NCI-H2029 treated with DMSO at 0.1 percent for 48 hours (cell line): Measurements from ENCODE around the gene UTP25.

ENCODE experiments used
- DNase-seq: peaks from one replicate; lab custom pipeline; 2025; lab: John Stamatoyannopoulos, UW

Gene UTP25

DNA sequence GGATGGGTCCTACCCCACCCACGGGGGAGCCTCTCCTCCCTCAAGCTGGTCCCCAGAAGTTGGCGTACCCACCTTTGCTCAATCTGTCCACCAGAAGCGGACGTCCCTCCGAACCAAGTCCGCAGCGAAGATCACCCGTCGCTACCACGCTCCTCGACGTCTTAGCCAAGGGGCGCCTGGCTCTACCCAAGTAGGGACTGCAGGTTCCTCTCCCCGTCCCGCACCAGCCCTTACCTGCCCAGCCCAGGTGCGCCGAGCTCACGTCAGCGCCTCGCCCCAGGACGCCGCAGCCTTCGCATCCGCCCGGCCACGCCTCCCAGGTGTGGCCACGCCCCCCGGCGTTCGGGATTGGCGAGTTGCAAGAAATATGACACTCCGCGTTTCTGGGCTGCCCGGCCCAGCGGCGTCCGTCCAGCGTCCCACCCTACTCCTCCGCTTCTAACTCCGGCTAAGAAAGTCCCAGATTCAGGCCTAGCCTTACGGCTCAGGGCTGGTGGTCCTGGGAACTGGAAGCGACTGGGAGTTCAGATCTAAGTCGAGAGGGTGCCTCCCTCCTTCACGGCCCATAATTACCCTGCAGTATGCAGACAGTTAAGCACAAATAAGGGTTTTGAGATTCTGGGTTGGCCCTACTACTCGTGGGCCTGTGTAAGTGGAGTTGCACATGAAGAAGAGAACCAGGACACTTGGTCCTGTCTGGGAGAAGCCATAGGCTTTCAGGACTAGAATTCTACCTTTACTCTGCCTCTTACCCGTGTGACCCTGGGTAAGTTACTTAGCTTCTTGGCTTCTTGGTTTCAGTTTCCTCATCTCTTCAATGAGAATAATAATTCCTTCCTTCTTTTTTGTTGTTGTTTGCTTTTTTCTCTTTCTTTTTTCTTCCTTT is 21.7 kb upstream of the UTP25 start, which contains the start of gene IRF6:
TSS of gene IRF6 (minus strand) at position 268 of the 886 bp plus-strand sequence. CDS start 4,729 bp downstream, outside the sequence.
- DNase-seq = peak; percentile 50

DNA sequence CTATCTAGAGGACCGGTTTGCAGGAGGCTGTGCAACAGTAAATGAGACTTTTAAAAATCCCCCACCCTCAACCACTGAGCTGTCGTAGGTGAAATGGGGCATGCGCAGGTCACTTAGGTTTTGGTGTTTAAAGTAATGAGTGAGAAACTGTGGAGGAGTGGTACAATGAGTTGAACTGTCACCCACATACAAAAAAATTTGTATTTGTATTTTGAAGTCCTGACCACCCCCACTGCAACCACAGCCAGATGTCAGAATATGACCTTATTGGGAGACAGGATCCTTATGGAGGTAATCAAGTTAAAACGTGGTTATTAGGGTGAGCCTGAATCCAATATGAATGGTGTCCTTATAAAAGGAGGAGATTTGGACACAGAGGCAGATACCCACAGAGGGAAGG is 20.3 kb upstream of the UTP25 start:
- no peak for DNase-seq

DNA sequence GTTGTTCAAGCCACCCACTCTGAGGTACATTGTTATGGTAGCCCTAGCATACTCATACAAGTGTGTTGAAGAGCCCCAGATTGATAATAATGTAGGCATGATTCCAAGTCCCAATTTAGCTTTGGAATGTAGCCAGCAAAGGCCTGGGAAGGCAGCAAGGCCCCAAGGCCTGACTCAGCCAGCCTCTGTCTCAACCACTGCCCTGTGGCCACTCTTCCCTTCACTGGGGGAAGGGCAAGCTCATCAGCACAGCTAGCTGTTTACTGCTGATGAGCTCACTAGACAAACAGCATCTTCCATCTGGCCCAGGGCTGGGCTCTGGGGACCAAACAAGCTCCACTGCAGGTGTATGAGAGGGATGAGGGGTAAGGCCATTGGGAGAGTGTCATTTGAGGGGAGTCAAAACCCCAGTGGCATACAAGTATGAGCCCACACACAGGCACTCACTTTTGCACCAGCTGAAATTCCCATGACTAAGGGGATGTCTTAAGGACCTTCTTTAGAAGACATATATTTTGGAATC is 19.7 kb upstream of the UTP25 start:
- DNase-seq = peak; percentile 68

DNA sequence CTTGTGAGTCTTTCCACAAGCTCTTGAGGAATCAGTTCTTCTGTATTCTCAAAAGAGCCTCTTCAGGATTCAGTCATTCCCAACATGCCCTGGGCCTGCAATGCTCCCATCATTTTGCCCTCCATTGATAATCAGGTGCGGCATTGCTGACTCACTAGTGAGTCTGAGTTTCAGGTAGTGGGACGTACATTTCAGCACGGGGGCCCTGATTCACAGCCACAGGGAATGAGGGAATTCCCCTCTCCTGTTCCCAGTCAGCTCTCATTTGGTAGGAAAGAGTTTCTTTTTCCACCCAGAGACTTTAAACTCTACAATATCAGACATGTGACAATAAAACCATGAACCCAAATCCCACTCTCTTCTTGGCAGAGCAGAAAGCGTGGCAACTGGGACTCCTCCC is 18.2 kb upstream of the UTP25 start:
- DNase-seq = no peak

DNA sequence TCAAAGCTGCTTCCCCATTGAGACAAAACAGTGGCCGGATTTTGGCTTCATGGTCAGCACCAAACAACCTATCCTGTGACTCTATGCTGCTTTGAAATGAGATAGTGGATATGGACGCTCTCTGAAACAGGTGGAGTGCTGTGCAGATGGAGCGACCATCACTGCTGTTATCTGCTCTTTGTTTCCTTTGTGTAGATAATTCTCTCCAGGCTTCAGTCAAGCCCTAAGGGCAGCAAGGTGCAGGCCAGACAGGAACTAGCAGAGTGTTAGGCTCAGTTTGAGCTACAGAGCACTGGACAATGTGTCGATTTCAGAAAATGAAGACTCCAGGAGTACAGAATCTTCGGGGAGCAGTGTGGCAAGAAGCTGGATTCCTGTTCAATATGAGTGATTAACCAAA is 17.0 kb upstream of the UTP25 start:
- no peak for DNase-seq

DNA sequence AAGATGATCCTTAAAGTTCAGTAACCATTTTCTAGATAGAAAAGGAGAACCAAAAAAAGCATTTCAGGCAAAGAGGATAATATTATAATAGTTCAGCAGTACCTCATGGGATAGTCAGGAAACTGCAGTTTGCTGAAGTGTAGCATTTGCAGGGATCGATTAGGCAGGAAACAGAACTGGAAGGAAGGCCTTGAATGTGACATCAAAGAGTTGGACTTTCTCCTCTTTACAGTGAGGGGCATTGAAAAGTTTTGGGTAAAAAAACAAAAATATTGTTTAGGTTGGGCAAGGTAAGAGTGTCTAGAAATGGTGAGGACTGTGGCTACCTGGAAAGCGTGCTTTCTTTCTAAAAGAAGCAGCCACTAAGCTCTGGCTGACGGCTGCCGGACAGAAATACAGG is 13.9 kb upstream of the UTP25 start:
- DNase-seq = no peak

DNA sequence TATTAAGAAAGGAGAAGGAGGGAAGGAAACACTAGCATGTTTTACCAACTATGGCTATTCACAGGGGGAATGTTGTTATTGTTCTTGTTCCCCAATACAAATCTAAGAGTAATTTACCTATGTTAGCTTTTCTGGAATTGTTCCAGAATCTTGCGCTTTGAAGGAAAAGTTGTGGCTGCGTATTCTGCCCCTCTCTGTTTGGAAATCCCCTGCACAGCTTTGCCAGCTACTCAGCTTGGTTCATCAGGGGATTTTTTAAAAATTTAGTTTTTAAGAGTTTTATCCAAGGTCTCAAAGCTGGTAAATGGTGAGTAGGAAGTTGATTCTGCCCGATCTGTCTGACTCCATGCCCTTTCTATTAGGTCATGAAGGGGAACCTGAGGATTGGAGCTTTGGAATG is 12.3 kb upstream of the UTP25 start:
- no peak for DNase-seq

DNA sequence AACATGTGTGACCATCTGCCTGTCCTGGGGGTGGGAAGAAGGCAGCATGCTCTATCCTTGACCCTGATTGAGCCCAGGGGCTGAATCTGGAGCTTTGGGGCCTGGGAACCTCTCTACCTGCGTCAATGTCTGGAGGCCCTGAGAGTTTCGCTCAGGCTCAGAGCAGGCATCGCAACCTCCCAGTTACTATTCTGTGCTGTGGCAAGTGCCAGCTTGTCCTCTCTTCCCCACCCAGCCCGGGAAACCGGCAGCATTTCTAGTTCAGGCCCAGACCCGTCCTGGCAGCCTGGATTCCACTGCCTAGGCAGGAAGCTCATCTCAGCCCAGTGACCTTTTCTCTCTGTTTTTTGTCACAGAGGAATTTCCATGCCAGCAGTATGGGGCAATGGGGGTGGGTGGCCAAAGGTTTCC is 11.8 kb upstream of the UTP25 start:
- no peak for DNase-seq

DNA sequence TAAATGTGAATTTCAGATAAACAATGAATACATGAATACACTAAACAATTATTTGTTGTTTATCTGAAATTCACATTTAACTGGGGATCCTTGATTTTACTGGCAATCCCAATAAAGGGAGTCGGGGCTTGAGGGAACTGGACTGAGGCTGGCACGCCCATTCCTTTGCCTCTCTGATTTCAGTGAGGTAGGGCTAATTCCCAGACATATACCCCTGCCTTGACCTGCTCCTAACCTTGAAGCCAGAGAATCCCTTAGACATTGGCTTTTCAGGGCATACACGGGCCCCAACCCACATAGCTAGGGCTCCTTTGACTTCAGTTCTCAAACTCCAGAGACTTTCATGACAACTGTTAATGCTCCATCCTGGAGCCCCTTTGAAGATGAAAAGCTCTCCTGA is 10.8 kb upstream of the UTP25 start:
- no peak for DNase-seq

DNA sequence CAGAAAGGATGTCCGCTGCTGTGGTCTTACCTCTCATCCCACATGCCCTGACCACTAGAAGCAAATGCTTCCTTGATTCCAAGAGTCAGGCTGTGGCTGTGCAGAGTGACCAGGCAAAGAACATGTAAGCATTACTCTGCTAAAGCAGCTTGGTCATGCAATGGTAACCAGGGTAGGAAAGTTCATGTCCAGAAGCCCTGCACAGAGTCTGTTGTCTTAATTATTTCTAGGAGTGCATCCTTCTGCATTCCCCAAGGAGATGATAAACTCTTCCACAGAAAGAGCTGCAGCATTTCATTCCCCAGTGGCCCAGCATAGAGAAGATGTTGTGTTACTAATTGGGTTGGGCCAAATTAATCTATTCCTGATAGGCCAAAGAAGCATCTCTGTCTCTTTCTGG is 10.1 kb upstream of the UTP25 start:
- DNase-seq = no peak

DNA sequence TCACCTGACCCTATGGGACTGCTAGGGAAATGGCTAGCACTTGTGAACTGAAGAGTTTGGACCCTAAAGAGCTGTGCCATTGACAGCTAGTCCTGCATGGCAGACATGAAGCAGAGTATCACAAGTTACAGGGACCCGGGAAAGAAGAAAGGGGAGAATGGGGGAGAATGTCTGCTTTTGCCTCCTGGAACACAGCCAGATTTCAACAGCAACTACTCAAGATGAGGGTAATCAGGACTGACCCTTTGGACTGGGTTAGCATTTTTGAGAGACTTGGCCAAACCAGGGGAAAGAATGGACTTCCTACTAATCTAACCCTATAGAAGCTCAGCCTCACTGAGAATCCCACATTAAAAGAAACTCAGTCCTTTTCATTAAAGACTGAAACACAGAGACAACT is 8.7 kb upstream of the UTP25 start:
- no peak for DNase-seq

DNA sequence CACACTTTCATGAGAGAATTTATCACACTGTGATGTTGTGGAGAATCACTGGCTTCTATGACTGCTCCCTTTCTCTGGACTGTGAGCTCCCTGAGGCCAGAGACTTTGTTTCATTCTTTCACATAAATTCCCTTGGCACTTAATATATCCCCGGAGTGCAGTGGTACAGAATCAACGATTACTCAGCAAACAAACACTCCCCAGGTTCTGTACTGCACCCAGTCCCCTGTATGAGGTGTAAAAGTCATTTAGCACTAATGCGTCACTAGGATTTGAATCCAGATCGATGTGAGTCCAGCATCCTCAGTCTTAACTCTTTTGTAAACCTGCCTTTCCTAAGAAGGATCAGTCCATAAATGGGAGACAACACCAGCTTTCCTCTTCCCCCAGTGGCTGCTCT is 6.8 kb upstream of the UTP25 start:
- no peak for DNase-seq

DNA sequence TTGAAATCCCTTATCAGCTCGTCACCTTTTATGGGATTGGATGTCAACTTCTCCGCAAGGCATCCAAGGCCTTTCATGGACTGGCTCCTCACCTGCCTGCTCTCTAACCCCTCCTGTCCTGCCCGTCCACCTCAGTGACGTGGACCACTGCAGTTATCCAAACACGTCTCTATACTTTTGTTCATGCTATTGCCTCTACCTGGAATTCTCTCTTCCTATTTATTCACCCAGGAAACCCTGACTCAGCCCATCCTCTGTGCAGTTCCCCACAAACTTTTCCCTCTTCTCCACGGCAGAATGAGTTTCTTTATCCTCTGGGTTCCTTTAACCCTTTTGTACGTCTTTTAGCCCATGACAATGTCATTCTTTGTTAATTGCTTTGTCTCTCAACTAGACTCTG is 5.1 kb upstream of the UTP25 start:
- DNase-seq = no peak

DNA sequence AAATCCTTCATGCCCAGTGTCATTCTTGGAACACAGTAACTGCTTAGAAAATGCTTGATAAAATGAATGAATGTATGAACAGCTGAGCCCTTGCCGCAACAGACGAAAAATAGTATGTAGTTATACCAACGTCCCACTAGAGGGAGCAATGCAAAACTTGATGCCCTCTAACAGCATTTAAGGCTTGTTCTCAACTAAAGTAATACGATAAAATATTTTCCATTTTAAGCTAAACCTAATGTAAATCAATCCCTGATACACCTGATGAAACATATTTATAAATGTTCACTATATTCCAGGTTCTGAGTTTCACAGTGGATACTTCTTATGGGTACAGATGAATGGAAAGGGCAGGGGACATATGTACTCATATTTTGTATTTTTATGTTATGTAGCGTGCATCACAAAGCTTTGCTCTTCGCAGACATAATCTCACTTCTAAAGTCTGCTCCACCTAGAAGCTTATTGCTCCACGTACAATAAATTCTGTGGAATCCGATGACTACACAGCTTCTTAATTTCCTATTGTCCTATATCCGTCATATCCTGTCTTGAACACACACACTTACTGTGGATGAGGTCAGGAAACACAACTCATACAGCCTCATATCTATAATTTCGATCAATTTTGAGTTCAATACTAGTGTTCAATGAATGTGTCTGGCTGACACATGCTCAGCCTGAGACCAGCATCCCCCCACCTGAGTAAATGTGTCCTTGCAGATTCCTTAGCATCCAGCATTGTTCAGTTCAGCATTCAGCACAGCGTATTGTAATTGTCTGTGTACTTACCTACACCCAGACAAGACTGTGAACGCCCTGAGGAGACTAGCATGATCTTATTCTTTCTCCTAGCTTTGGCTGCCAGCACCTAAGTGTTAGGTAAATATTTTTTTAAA is 4.4 kb upstream of the UTP25 start:
- peak; percentile 40 for DNase-seq

DNA sequence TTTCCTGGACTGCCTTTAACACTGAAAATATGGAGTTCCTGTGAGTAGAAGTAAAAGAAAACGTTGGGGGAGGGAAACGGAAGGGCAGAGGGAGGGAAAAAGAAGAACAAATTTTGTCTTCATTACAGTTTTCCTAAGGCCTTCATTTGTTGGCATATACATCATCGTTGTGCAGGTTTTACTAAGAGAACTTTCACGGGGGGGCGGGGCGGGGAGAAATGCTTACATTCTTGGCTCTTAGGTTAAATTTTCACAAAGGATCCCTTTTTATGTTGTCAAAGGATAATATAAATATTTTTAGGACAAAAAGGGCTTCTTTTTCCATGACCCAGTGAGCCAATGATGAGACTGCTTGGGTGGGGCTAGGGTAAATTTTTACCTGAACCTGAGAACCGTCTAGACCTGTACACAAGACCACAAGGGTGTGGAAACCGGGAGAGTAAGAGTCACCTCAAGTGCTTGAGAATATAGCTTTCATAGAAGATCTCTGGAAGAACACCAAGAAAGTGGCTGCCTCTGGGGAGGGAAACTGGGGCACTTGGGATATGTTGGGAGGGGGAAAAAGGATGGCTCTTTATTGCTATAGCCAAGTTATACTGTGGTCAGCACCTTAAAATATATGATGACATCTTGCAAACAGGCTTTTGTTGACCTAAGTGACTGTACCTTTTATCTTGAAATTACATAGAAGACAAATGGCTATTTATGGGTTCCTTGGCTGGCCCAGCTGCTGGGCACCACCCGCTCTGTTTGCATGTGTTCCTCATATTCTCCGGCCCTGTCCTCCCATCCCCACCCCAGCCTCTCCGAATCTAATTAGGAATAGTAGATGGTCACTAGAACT is 2.0 kb upstream of the UTP25 start:
- no peak for DNase-seq

DNA sequence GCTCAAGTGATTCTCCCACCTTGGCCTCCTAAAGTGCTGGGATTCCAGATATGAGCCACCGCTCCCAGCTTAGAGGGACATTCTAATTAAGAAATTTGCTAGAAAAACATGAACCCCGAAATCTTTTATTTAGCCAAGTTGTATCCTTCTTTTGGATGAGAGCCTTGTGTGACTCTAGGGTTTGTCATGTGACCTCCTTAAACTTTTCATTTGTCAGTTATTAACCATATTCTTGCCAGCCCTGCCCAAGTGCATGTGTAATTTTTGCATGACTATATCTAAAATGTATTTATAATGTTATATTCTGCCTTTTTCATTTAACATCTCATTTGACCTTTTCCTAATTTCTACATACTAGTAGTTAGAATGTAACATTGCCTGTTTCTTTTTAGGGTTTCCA is 1.9 kb downstream of the UTP25 start:
- no peak for DNase-seq

DNA sequence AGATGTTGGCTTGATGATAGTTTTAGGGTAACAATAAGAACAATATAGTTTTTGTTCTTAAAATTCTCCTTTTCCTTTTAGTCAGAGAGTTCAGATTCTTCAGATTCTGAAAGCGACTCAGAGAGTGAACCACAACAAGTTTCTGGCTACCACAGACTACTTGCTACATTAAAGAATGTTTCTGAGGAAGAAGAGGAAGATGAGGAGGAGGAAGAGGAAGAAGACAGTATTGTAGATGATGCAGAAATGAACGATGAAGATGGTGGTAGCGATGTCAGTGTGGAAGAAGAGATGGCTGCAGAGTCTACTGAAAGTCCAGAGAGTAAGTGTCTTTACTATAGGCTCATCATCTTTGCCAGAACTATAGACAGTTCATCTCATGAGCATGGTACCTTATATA is 3.0 kb downstream of the UTP25 start:
- no peak for DNase-seq

DNA sequence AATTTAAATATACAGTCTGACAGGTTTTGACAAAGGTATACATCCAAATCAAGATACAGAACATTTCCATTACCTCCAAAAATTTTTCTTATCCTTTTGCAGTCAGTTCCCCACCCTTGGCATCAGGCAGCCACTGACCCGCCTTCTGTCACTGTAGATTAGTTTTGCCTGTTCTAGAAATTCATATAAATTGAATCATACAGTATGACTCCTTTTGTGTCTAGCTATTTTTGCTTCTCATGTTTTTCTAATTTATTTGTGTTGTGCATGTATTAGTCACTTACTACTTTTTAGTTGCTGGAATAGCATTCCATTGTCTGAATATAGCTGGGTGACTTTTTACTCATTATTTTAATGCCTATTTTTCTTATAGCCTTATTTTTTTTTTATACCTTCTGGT is 3.8 kb downstream of the UTP25 start:
- DNase-seq = no peak

DNA sequence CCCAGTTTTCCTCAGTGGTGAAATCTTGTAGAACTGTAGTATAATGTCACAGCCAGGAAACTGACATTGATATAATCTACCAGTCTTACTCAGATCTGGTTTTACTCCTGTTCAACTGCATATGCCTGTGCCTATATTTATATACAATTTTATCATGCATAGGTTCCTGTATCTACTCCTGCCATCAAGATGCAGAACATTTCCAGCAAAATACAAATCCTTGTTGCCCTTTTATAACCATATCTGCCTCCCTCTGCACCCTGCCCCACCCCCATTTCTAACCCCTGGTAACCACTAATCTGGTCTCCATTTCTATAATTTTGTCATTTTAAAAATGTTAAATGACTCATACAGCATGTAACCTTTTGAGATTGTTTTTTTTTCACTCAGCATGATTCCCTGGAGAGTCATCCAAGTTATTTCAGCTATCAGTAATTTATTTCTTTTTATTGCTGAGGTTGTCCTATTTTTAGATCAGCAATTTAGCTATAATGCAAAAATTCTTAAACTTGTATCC is 8.1 kb downstream of the UTP25 start:
- no peak for DNase-seq

DNA sequence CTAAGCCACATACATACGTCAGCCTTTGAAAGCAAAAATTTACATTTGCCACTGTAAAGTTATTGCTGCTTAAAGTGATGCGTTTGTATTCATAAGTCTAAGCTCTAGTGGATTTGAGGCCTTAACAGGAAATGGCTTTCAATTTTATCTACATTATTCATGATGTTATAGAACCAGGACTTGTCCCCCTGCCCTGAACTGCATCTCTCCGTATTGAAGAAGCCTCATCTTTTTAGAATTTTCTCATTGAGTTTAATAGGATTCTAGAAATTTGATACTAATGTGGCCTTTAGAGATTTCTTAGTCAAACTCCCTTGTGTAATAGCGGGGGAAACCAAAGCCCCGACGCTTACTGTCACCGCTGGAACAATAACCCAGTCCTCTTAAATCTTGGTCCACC is 9.9 kb downstream of the UTP25 start:
- DNase-seq = no peak

DNA sequence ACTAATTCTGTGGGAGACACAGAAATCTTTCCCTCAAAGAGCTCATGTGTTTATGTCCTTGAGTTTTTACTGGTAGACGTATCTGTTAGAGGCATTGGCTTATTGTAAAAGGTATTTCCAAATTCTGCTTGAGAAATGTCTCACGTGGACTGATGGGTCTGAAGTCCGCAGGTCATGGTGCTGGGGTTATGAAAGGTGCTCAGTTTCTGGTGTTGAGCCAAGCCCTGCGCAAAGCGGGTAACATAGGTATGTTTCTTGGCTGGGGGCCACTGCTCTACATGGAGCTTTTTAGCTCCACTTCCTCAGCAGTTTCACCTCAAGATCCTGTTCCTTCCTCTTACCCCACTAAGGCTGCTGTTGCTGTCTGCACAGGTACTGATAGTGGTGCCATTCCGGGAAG is 10.8 kb downstream of the UTP25 start:
- DNase-seq = no peak
